Measurements from ENCODE around the gene OR10H4.
"Not testable (repeated sequence)": the region's sequence is repeated elsewhere in the genome, so short reads cannot be mapped to it uniquely, and the experiment has no call there.

The OR10H4 gene

GRCh38 chr19:15976836-15977689 lies 28.3 kb downstream of the OR10H4 start:
- no peak for TF ChIP-seq CTCF (IDR thresholded peaks at IDR 0.05; ENCODE audit: borderline replicate concordance, insufficient read depth, low read depth, low read length)
- H3K4me3 ChIP-seq (ENCODE audit: low read depth, low read length): no peak overlapping the region

GRCh38 chr19:15977690-15978089 lies 28.9 kb downstream of the OR10H4 start:
- no peak overlapping the region for H3K4me3 ChIP-seq (ENCODE audit: low read depth, low read length)
- no peak for TF ChIP-seq CTCF (IDR thresholded peaks at IDR 0.05; ENCODE audit: borderline replicate concordance, insufficient read depth, low read depth, low read length)

- TF ChIP-seq CTCF (IDR thresholded peaks at IDR 0.05; ENCODE audit: borderline replicate concordance, insufficient read depth, low read depth, low read length): no peak
- H3K4me3 ChIP-seq (ENCODE audit: low read depth, low read length): no peak overlapping the region
Measured at GRCh38 chr19:15979293-15979692, 30.5 kb downstream of the OR10H4 start.

- not testable (repeated sequence) for H3K4me3 ChIP-seq (ENCODE audit: low read depth, low read length)
Measured at GRCh38 chr19:15985831-15986230, 37.0 kb downstream of the OR10H4 start.

- H3K4me3 ChIP-seq (ENCODE audit: low read depth, low read length): no peak overlapping the region
- no peak for TF ChIP-seq CTCF (IDR thresholded peaks at IDR 0.05; ENCODE audit: borderline replicate concordance, insufficient read depth, low read depth, low read length)
Measured at GRCh38 chr19:15986701-15987100, 37.9 kb downstream of the OR10H4 start.

GRCh38 chr19:15989889-15990288 lies 41.1 kb downstream of the OR10H4 start:
- TF ChIP-seq CTCF (IDR thresholded peaks at IDR 0.05; ENCODE audit: borderline replicate concordance, insufficient read depth, low read depth, low read length): no peak
- H3K4me3 ChIP-seq (ENCODE audit: low read depth, low read length): no peak overlapping the region

- no peak overlapping the region for H3K4me3 ChIP-seq (ENCODE audit: low read depth, low read length)
Measured at GRCh38 chr19:15991602-15992001, 42.8 kb downstream of the OR10H4 start.

More at GRCh38 chr19:15991602-15992001, 42.8 kb downstream of the OR10H4 start:
- TF ChIP-seq CTCF (IDR thresholded peaks at IDR 0.05; ENCODE audit: borderline replicate concordance, insufficient read depth, low read depth, low read length): no peak

Data from GM12875 (cell line).